HepG2 (cell line): Measurements from ENCODE around the gene CTBP1. TPM values are rescaled to one million over a fixed set of nuclear protein-coding genes. Genes with fewer than 3 reads are reported as not detected.

Experiments
- ATAC-seq: fragments of 200-7000 bp; cut with Tn5 transposase; 3 replicates; pipeline ENCODE4 v1.9.1; 2020; ENCODE audit warnings: mild to moderate bottlenecking, moderate library complexity
- BruUV-seq: library from RNA; stranded (reverse); fragments of 400-500 nt; replicated peaks from 2 replicates; lab custom pipeline; 2021; lab: Mats Ljungman, UMichigan
- CTCF ChIA-PET: fragments of 300-600 bp; formaldehyde crosslinking; extraction: SDS; loops from one replicate; lab custom pipeline; 2021; ENCODE audit warnings: low total read pairs, inconsistent platforms, low intra/inter-chr PET ratio; lab: Yijun Ruan, JAX
- POLR2A ChIA-PET: fragments of 350-600 bp; sonication (Branson Sonifier 250); formaldehyde crosslinking; loops from one replicate; lab custom pipeline; 2020; ENCODE audit warnings: antibody characterized with exemption, inconsistent platforms; lab: Yijun Ruan, JAX
- DNase-seq: peaks from one replicate; pipeline ENCODE4 v3.0.0-alpha.2; 2015; ENCODE audit warnings: low spot score
- FAIRE-seq: peaks from 3 replicates; lab custom pipeline; 2011; peaks lifted over from hg19 to GRCh38; lab: Jason Lieb, UNC
- H2AFZ ChIP-seq: one replicate; pipeline ENCODE4 v1.6.1; 2011; ENCODE audit warnings: low read length, inconsistent platforms
- H3K27ac ChIP-seq: fragments of 300-600 bp; 3 replicates; pipeline ENCODE4 v1.8.0; 2011; ENCODE audit warnings: mixed run types, mild to moderate bottlenecking, mixed read lengths, low read length, inconsistent platforms; ENCODE audit not compliant: insufficient read depth; ENCODE audit errors: extremely low read length
- H3K27me3 ChIP-seq, 2 experiments: fragments of 200-600 bp in 1 of 2; 2 replicates in 1 of 2; 3 replicates in 1 of 2; pipeline versions ENCODE4 v1.6.0 to v1.8.0; 2011; ENCODE audit warnings: low read length in 2 of 2, mild to moderate bottlenecking in 2 of 2, moderate library complexity in 2 of 2, inconsistent platforms in 1 of 2; ENCODE audit not compliant: insufficient read depth in 2 of 2, control insufficient read depth in 1 of 2
- H3K36me3 ChIP-seq, 2 experiments: fragments of 200-600 bp in 1 of 2; replicated peaks in 1 of 2; 2 replicates in 1 of 2; 3 replicates in 1 of 2; pipeline versions ENCODE4 v1.5.1 to v1.8.0; 2011; ENCODE audit warnings: low read length in 2 of 2, inconsistent platforms in 1 of 2; ENCODE audit not compliant: insufficient read depth in 2 of 2, control insufficient read depth in 1 of 2
- H3K4me1 ChIP-seq: 2 replicates; pipeline ENCODE4 v1.5.1; 2012; ENCODE audit warnings: low read length, inconsistent platforms; ENCODE audit not compliant: insufficient read depth
- H3K4me2 ChIP-seq: 2 replicates; pipeline ENCODE4 v1.6.0; 2011; ENCODE audit warnings: low read depth, low read length, inconsistent platforms
- H3K4me3 ChIP-seq, 3 experiments: fragments of 200-600 bp in 1 of 3; sonication (generic), shearing (Covaris generic) in 1 of 3; replicated peaks in 1 of 3; 2 replicates each; pipeline ENCODE4 v1.5.1; 2011 to 2016; ENCODE audit warnings: low read length in 3 of 3, inconsistent platforms in 2 of 3, low read depth in 2 of 3, mild to moderate bottlenecking in 2 of 3, control low read depth in 1 of 3, mixed read lengths in 1 of 3; ENCODE audit not compliant: insufficient read depth in 1 of 3
- H3K79me2 ChIP-seq: one replicate; pipeline ENCODE4 v1.6.1; 2011; ENCODE audit warnings: low read length, inconsistent platforms; ENCODE audit not compliant: insufficient read depth
- H3K9ac ChIP-seq: 2 replicates; pipeline ENCODE4 v1.6.0; 2011; ENCODE audit warnings: mild to moderate bottlenecking, low read depth, low read length, inconsistent platforms; ENCODE audit not compliant: insufficient read depth
- H3K9me3 ChIP-seq: 2 replicates; pipeline ENCODE4 v1.5.1; 2012; ENCODE audit warnings: mild to moderate bottlenecking, low read length
- H4K20me1 ChIP-seq: 2 replicates; pipeline ENCODE4 v1.6.0; 2011; ENCODE audit warnings: inconsistent platforms, mild to moderate bottlenecking, low read length, moderate library complexity; ENCODE audit not compliant: insufficient read depth
- AKAP8 ChIP-seq: sonication (generic); formaldehyde crosslinking; IDR thresholded peaks from 2 replicates; pipeline ENCODE4 v1.5.1; 2020; ENCODE audit warnings: mild to moderate bottlenecking, missing genetic modification reagents
- FOXK1 ChIP-seq: sonication (generic); formaldehyde crosslinking; IDR thresholded peaks from 2 replicates; pipeline ENCODE4 v1.4.0; 2020; ENCODE audit warnings: low read depth, missing genetic modification reagents, borderline replicate concordance
- SRSF4 ChIP-seq: fragments of 200-400 bp; formaldehyde crosslinking; IDR thresholded peaks from one replicate; pipeline ENCODE4 v1.6.1; 2018; ENCODE audit warnings: mild to moderate bottlenecking, low read depth, low read length, moderate library complexity; ENCODE audit not compliant: poor library complexity, severe bottlenecking
- ZNF703 ChIP-seq: sonication (generic); formaldehyde crosslinking; IDR thresholded peaks from 2 replicates; pipeline ENCODE4 v1.5.1; 2020; ENCODE audit warnings: missing genetic modification reagents, mild to moderate bottlenecking, moderate library complexity, borderline replicate concordance
- ZNF768 ChIP-seq: sonication (generic); formaldehyde crosslinking; IDR thresholded peaks from 2 replicates; pipeline ENCODE4 v1.4.0; 2020; ENCODE audit warnings: missing genetic modification reagents
- ZSCAN9 ChIP-seq: IDR thresholded peaks from 2 replicates; pipeline ENCODE4 v1.6.1; 2016; ENCODE audit warnings: borderline replicate concordance
- whole genome bisulfite sequencing: methylation state at CpG from one replicate; pipeline ENCODE4 v1.1.6; 2017; ENCODE audit warnings: low lambda C conversion rate; 5-methylcytosine and 5-hydroxymethylcytosine counted together
- in situ Hi-C: cut with HindIII; loops from 2 replicates; pipeline ENCODE4 v1.10.0; 2017; ENCODE audit warnings: low pct_unique_long_range_greater_than_20kb; ENCODE audit not compliant: extremely low pct_ligation_motif_present
- intact Hi-C: fragments of 100-400 bp; cut with micrococcal nuclease; formaldehyde crosslinking; loops from one replicate; pipeline ENCODE4 v1.10.0; 2022; ENCODE audit not compliant: unreplicated experiment
- polyA plus RNA-seq, 8 experiments: library from polyadenylated mRNA; depleted of rRNA in 3 of 8; stranded (reverse) in 7 of 8; unstranded in 1 of 8; fragments of >200 nt; fragmentation: Illumina TruSeq in 4 of 8; extraction: Trizol in 4 of 8; gene quantifications; 2 replicates each; pipeline versions ENCODE4 v1.2.1 to v1.2.3, GENCODE V29; 2011 to 2016; ENCODE audit warnings: low read depth in 4 of 8, missing spikeins in 1 of 8, mixed read lengths in 1 of 8; ENCODE audit not compliant: insufficient read depth in 1 of 8
- total RNA-seq, 5 experiments: library from RNA; depleted of rRNA; stranded (reverse); fragments of >200 nt; fragmentation: Illumina TruSeq; extraction: Trizol; gene quantifications; 2 replicates each; pipeline ENCODE4 v1.2.3, GENCODE V29; 2016; ENCODE audit warnings: low read depth in 1 of 5
- TF ChIP-seq, protein P1 (sequence below): sonication (generic); formaldehyde crosslinking; IDR thresholded peaks from 2 replicates; pipeline ENCODE4 v1.9.0; 2021; ENCODE audit warnings: missing genetic modification reagents, mild to moderate bottlenecking, borderline replicate concordance

Gene CTBP1
- total and polyA plus RNA-seq, 2 of the 13 experiments (the other 11 are each of a cell fraction or from before 2014, with no cell fraction given): 78.5 to 112 TPM

- Histone ChIP-seq H3K9ac (no peak overlapping the region), H3K27ac (no peak overlapping the region), H3K4me3 (no peak overlapping the region), H4K20me1 (peaks cover 56% of the 10 kb centered on the region), H3K9me3 (no peaks in the 10 kb centered on the region), H3K4me2 (no peak overlapping the region), H3K36me3 (peaks cover 8 to 29% of the 10 kb centered on the region in 2 experiments), H3K27me3 (no peaks in the 10 kb centered on the region), H3K4me1 (peaks cover 25% of the 10 kb centered on the region), H2AFZ (no peak overlapping the region), H3K79me2 (peaks cover 78% of the 10 kb centered on the region)
- ATAC-seq (no peak), DNase-seq (no peak), FAIRE-seq (no peak)
- no peak for TF ChIP-seq ZSCAN9 (CRISPR knock-in tag)
- TF ChIP-seq ZNF703: no peak
- TF ChIP-seq, protein P1, sequence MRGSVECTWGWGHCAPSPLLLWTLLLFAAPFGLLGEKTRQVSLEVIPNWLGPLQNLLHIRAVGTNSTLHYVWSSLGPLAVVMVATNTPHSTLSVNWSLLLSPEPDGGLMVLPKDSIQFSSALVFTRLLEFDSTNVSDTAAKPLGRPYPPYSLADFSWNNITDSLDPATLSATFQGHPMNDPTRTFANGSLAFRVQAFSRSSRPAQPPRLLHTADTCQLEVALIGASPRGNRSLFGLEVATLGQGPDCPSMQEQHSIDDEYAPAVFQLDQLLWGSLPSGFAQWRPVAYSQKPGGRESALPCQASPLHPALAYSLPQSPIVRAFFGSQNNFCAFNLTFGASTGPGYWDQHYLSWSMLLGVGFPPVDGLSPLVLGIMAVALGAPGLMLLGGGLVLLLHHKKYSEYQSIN: no peak
- no peak for TF ChIP-seq FOXK1
- no TSS peak for BruUV-seq
- in situ Hi-C loops: no loop called here
- POLR2A ChIA-PET: no interaction called here
- WGBS: 95% methylated on average over 22 of the region's 30 CpGs
- CTCF ChIA-PET: no interaction called here
- intact Hi-C loops: no loop called here
Observed at GRCh38 chr4:1242506-1243450, 6.2 kb downstream of the CTBP1 start.

- no peak for FAIRE-seq
- in situ Hi-C loops: no loop called here
Observed at GRCh38 chr4:1241936-1242505, 6.9 kb downstream of the CTBP1 start.

More at GRCh38 chr4:1241936-1242505, 6.9 kb downstream of the CTBP1 start:
- no peaks in the 10 kb centered on the region for H3K27me3 ChIP-seq
- no peak overlapping the region for H3K4me2 ChIP-seq
- DNase-seq (no peak), ATAC-seq (no peak)
- TF ChIP-seq AKAP8 (no peak), SRSF4 (no peak), ZNF768 (CRISPR knock-in tag) (peak; percentile 3; the same call in 1 of the 2 replicates)
- H3K9ac ChIP-seq: no peak overlapping the region
- peaks cover 70% of the 10 kb centered on the region for H3K79me2 ChIP-seq
- no peak overlapping the region for H3K27ac ChIP-seq
- no TSS peak for BruUV-seq
- no peak overlapping the region for H2AFZ ChIP-seq
- H3K4me3 ChIP-seq: no peak overlapping the region
- H3K4me1 ChIP-seq: peaks cover 23% of the 10 kb centered on the region
- intact Hi-C loops: no loop called here
- ChIA-PET POLR2A (no interaction called here), CTCF (no interaction called here)
- no peaks in the 10 kb centered on the region for H3K9me3 ChIP-seq
- peaks cover 8 to 36% of the 10 kb centered on the region in 2 experiments for H3K36me3 ChIP-seq
- WGBS: 97% methylated on average over 18 of the region's 24 CpGs
- peaks cover 51% of the 10 kb centered on the region for H4K20me1 ChIP-seq
